HepG2 (cell line): ENCODE data around the gene RAPGEF5. TPM values are rescaled to one million over a fixed set of nuclear protein-coding genes. Genes with fewer than 3 reads are reported as not detected.
A peak's percentile ranks its signal among the peaks of the same experiment; 100 is the strongest.

Source experiments
- BCL3 ChIP-seq: sonication (generic); formaldehyde crosslinking; IDR thresholded peaks from 2 replicates; pipeline ENCODE4 v1.5.1; 2020; ENCODE audit warnings: mild to moderate bottlenecking, missing genetic modification reagents, moderate library complexity
- CCAR2 ChIP-seq: fragments of 200-400 bp; formaldehyde crosslinking; optimal IDR thresholded peaks from 2 replicates; pipeline ENCODE3; 2018; ENCODE audit warnings: low read depth, mild to moderate bottlenecking, low read length, moderate library complexity
- CREBL2 ChIP-seq: sonication (generic); formaldehyde crosslinking; IDR thresholded peaks from 2 replicates; pipeline ENCODE4 v1.8.1; 2023; ENCODE audit warnings: missing genetic modification reagents, mild to moderate bottlenecking, borderline replicate concordance
- DDIT3 ChIP-seq: sonication (generic); formaldehyde crosslinking; IDR thresholded peaks from 2 replicates; pipeline ENCODE4 v1.4.0; 2020; ENCODE audit warnings: mild to moderate bottlenecking, missing genetic modification reagents
- ESRRA ChIP-seq: sonication (generic); formaldehyde crosslinking; IDR thresholded peaks from 2 replicates; pipeline ENCODE4 v1.5.1; 2020; ENCODE audit warnings: mild to moderate bottlenecking, low read depth, missing genetic modification reagents
- GATAD1 ChIP-seq: IDR thresholded peaks from 2 replicates; pipeline ENCODE4 v1.6.1; 2016; ENCODE audit warnings: missing genetic modification reagents, missing compliant biosample characterization
- HNF4G ChIP-seq, 2 experiments: sonication (generic) in 1 of 2; formaldehyde crosslinking in 1 of 2; IDR thresholded peaks; 2 replicates each; pipeline versions ENCODE4 v1.4.0 to v1.6.1; 2011 to 2020; ENCODE audit warnings: borderline replicate concordance in 2 of 2, low read depth in 2 of 2, mild to moderate bottlenecking in 2 of 2, low read length in 1 of 2, missing genetic modification reagents in 1 of 2, moderate library complexity in 1 of 2
- HOMEZ ChIP-seq: IDR thresholded peaks from 2 replicates; pipeline ENCODE4 v1.6.1; 2016; ENCODE audit warnings: low read depth
- IRF2 ChIP-seq: IDR thresholded peaks from 2 replicates; pipeline ENCODE4 v1.6.1; 2018; ENCODE audit warnings: missing genetic modification reagents, missing compliant biosample characterization
- KDM2A ChIP-seq: sonication (generic); formaldehyde crosslinking; IDR thresholded peaks from 2 replicates; pipeline ENCODE4 v1.4.0; 2020; ENCODE audit warnings: low read depth, missing genetic modification reagents, borderline replicate concordance
- KLF11 ChIP-seq: IDR thresholded peaks from 2 replicates; pipeline ENCODE4 v1.6.1; 2016; ENCODE audit warnings: missing compliant biosample characterization
- MXD4 ChIP-seq: IDR thresholded peaks from 2 replicates; pipeline ENCODE4 v1.6.1; 2016; ENCODE audit warnings: mild to moderate bottlenecking, missing biosample characterization, missing genetic modification reagents
- SPEN ChIP-seq: sonication (generic); formaldehyde crosslinking; IDR thresholded peaks from 2 replicates; pipeline ENCODE4 v1.5.1; 2020; ENCODE audit warnings: low read depth, mild to moderate bottlenecking, missing genetic modification reagents
- THAP11 ChIP-seq: IDR thresholded peaks from 2 replicates; pipeline ENCODE4 v1.6.1; 2016; ENCODE audit warnings: missing biosample characterization, missing genetic modification reagents
- ZBTB49 ChIP-seq: sonication (generic); formaldehyde crosslinking; IDR thresholded peaks from 2 replicates; pipeline ENCODE4 v1.4.0; 2020; ENCODE audit warnings: missing genetic modification reagents, borderline replicate concordance
- ZFP90 ChIP-seq: sonication (generic); formaldehyde crosslinking; IDR thresholded peaks from 2 replicates; pipeline ENCODE4 v1.8.0; 2022; ENCODE audit warnings: missing genetic modification reagents, mild to moderate bottlenecking, inconsistent platforms, borderline replicate concordance
- ZMYM4 ChIP-seq: sonication (generic); formaldehyde crosslinking; IDR thresholded peaks from 2 replicates; pipeline ENCODE4 v1.8.1; 2023; ENCODE audit warnings: mild to moderate bottlenecking, missing genetic modification reagents
- ZNF12 ChIP-seq: sonication (generic); formaldehyde crosslinking; IDR thresholded peaks from 2 replicates; pipeline ENCODE4 v1.5.0; 2020; ENCODE audit warnings: missing genetic modification reagents
- ZNF335 ChIP-seq: sonication (generic); formaldehyde crosslinking; IDR thresholded peaks from 2 replicates; pipeline ENCODE4 v1.4.0; 2020; ENCODE audit warnings: missing genetic modification reagents
- ZNF678 ChIP-seq: sonication (generic); formaldehyde crosslinking; IDR thresholded peaks from 2 replicates; pipeline ENCODE4 v1.4.0; 2020; ENCODE audit warnings: mild to moderate bottlenecking, missing genetic modification reagents
- ZNF772 ChIP-seq: sonication (generic); formaldehyde crosslinking; IDR thresholded peaks from 2 replicates; pipeline ENCODE4 v1.5.0; 2020; ENCODE audit warnings: mild to moderate bottlenecking, missing genetic modification reagents
- ZNF773 ChIP-seq: sonication (generic); formaldehyde crosslinking; IDR thresholded peaks from 2 replicates; pipeline ENCODE4 v1.4.0; 2020; ENCODE audit warnings: missing genetic modification reagents, borderline replicate concordance
- ZSCAN9 ChIP-seq: IDR thresholded peaks from 2 replicates; pipeline ENCODE4 v1.6.1; 2016; ENCODE audit warnings: borderline replicate concordance
- polyA plus RNA-seq, 8 experiments: library from polyadenylated mRNA; depleted of rRNA in 3 of 8; stranded (reverse) in 7 of 8; unstranded in 1 of 8; fragments of >200 nt; fragmentation: Illumina TruSeq in 4 of 8; extraction: Trizol in 4 of 8; gene quantifications; 2 replicates each; pipeline versions ENCODE4 v1.2.1 to v1.2.3, GENCODE V29; 2011 to 2016; ENCODE audit warnings: low read depth in 4 of 8, missing spikeins in 1 of 8, mixed read lengths in 1 of 8; ENCODE audit not compliant: insufficient read depth in 1 of 8
- total RNA-seq, 5 experiments: library from RNA; depleted of rRNA; stranded (reverse); fragments of >200 nt; fragmentation: Illumina TruSeq; extraction: Trizol; gene quantifications; 2 replicates each; pipeline ENCODE4 v1.2.3, GENCODE V29; 2016; ENCODE audit warnings: low read depth in 1 of 5

RAPGEF5 gene
- total and polyA plus RNA-seq, 2 of the 13 experiments (the other 11 are each of a cell fraction or from before 2014, with no cell fraction given): 17.1 to 23.4 TPM

- TF ChIP-seq GATAD1 (CRISPR knock-in tag): peak; percentile 29; the same call in 1 of the 2 replicates
- TF ChIP-seq THAP11 (CRISPR knock-in tag): 0 out of 2 replicates have a peak, but pooled peaks have one; percentile 31
- no peak for TF ChIP-seq ESRRA (CRISPR knock-in tag)
- TF ChIP-seq BCL3 (CRISPR knock-in tag): no peak
- TF ChIP-seq ZSCAN9: peak; percentile 76
- no peak for TF ChIP-seq ZNF678 (CRISPR knock-in tag)
- peak; percentile 79; the same call in 1 of the 2 replicates for TF ChIP-seq ZNF12
- TF ChIP-seq SPEN (CRISPR knock-in tag): no peak
- TF ChIP-seq HNF4G (IDR thresholded peaks at IDR 0.05; ENCODE audit: borderline replicate concordance, low read depth, low read length): no peak
- no peak for TF ChIP-seq HNF4G (CRISPR knock-in tag; IDR thresholded peaks at IDR 0.05; ENCODE audit: borderline replicate concordance, low read depth)
- TF ChIP-seq CREBL2 (CRISPR knock-in tag): no peak
- peak; percentile 68; the same call in 1 of the 2 replicates for TF ChIP-seq ZNF335 (CRISPR knock-in tag)
- no peak for TF ChIP-seq KLF11 (CRISPR knock-in tag)
- no peak for TF ChIP-seq DDIT3 (CRISPR knock-in tag)
- peak; percentile 53; the same call in 1 of the 2 replicates for TF ChIP-seq IRF2 (CRISPR knock-in tag)
- TF ChIP-seq ZMYM4 (CRISPR knock-in tag): peak; percentile 51; the same call in 1 of the 2 replicates
- no peak for TF ChIP-seq ZBTB49 (CRISPR knock-in tag)
- peak; percentile 65; the same call in 1 of the 2 replicates for TF ChIP-seq ZNF772 (CRISPR knock-in tag)
- TF ChIP-seq CCAR2: no peak
- TF ChIP-seq ZFP90 (CRISPR knock-in tag): no peak
- peak; percentile 28; the same call in 1 of the 2 replicates for TF ChIP-seq HOMEZ (CRISPR knock-in tag)
- no peak for TF ChIP-seq ZNF773 (CRISPR knock-in tag)
- peak; percentile 10; the same call in 1 of the 2 replicates for TF ChIP-seq KDM2A (CRISPR knock-in tag)
- TF ChIP-seq MXD4 (CRISPR knock-in tag): peak; percentile 37; the same call in 1 of the 2 replicates
Measured at GRCh38 chr7:22357311-22358175, 589 bp upstream of the RAPGEF5 start (continued).
